Measurements from ENCODE around the gene DEFB125.

- TF ChIP-seq TAF1 (conservative IDR thresholded peaks at IDR 0.05) (no peak), GABPA (IDR thresholded peaks at IDR 0.05 in 1 of 2, conservative IDR thresholded peaks at IDR 0.05 in 1 of 2) (no peak), JUND (IDR thresholded peaks at IDR 0.05) (no peak), YY1 (IDR thresholded peaks at IDR 0.05) (no peak)
- TF ChIP-seq, protein P1, sequence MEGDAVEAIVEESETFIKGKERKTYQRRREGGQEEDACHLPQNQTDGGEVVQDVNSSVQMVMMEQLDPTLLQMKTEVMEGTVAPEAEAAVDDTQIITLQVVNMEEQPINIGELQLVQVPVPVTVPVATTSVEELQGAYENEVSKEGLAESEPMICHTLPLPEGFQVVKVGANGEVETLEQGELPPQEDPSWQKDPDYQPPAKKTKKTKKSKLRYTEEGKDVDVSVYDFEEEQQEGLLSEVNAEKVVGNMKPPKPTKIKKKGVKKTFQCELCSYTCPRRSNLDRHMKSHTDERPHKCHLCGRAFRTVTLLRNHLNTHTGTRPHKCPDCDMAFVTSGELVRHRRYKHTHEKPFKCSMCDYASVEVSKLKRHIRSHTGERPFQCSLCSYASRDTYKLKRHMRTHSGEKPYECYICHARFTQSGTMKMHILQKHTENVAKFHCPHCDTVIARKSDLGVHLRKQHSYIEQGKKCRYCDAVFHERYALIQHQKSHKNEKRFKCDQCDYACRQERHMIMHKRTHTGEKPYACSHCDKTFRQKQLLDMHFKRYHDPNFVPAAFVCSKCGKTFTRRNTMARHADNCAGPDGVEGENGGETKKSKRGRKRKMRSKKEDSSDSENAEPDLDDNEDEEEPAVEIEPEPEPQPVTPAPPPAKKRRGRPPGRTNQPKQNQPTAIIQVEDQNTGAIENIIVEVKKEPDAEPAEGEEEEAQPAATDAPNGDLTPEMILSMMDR (IDR thresholded peaks at IDR 0.05; ENCODE audit: low read depth, low read length, missing input control) = no peak
- TF ChIP-seq, protein P2, sequence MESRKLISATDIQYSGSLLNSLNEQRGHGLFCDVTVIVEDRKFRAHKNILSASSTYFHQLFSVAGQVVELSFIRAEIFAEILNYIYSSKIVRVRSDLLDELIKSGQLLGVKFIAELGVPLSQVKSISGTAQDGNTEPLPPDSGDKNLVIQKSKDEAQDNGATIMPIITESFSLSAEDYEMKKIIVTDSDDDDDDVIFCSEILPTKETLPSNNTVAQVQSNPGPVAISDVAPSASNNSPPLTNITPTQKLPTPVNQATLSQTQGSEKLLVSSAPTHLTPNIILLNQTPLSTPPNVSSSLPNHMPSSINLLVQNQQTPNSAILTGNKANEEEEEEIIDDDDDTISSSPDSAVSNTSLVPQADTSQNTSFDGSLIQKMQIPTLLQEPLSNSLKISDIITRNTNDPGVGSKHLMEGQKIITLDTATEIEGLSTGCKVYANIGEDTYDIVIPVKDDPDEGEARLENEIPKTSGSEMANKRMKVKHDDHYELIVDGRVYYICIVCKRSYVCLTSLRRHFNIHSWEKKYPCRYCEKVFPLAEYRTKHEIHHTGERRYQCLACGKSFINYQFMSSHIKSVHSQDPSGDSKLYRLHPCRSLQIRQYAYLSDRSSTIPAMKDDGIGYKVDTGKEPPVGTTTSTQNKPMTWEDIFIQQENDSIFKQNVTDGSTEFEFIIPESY (IDR thresholded peaks at IDR 0.05) = no peak
- TF ChIP-seq, protein P3, sequence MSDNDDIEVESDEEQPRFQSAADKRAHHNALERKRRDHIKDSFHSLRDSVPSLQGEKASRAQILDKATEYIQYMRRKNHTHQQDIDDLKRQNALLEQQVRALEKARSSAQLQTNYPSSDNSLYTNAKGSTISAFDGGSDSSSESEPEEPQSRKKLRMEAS (IDR thresholded peaks at IDR 0.05) = no peak
Observed at GRCh38 chr20:64026-64603, 23.4 kb upstream of the DEFB125 start.

Data from liver (tissue), 3 donors.